HG02759 (cell line): ENCODE measurements around the gene BIN2.
"Not testable (repeated sequence)": the region's sequence is repeated elsewhere in the genome, so short reads cannot be mapped to it uniquely, and the experiment has no call there.

Experiments used
- ATAC-seq: cut with Tn5 transposase; IDR thresholded peaks from one replicate; pipeline ENCODE4 v1.9.1; 2021; ENCODE audit warnings: mild to moderate bottlenecking, moderate library complexity; ENCODE audit not compliant: unreplicated experiment

The BIN2 gene

GRCh38 chr12:51263341-51263740, 60.6 kb downstream of the BIN2 start:
- no peak for ATAC-seq

- no peak for ATAC-seq
Measured at GRCh38 chr12:51262758-51263177, 61.2 kb downstream of the BIN2 start.

GRCh38 chr12:51259600-51259999, 64.4 kb downstream of the BIN2 start:
- ATAC-seq, result not testable (repeated sequence)

GRCh38 chr12:51254536-51254935, 69.4 kb downstream of the BIN2 start:
- no peak for ATAC-seq

GRCh38 chr12:51253276-51253675, 70.7 kb downstream of the BIN2 start:
- no peak for ATAC-seq

GRCh38 chr12:51247523-51248206, 76.3 kb downstream of the BIN2 start:
- no peak for ATAC-seq

- ATAC-seq, result no peak
Measured at GRCh38 chr12:51246254-51246853, 77.6 kb downstream of the BIN2 start.

GRCh38 chr12:51245476-51246253, 78.3 kb downstream of the BIN2 start:
- ATAC-seq, result no peak

- no peak for ATAC-seq
Measured at GRCh38 chr12:51244269-51244668, 79.7 kb downstream of the BIN2 start.

- ATAC-seq, result no peak
Measured at GRCh38 chr12:51242876-51243275, 81.1 kb downstream of the BIN2 start.

- ATAC-seq, result no peak
Measured at GRCh38 chr12:51242120-51242519, 81.9 kb downstream of the BIN2 start.

- no peak for ATAC-seq
Measured at GRCh38 chr12:51240971-51241370, 83.0 kb downstream of the BIN2 start.

- ATAC-seq, result peak; percentile 95
Measured at GRCh38 chr12:51238510-51239334, 85.3 kb downstream of the BIN2 start, which contains the start of gene DAZAP2. Gene DAZAP2 (plus strand): TSS chr12:51238826. CDS start chr12:51238908, 82 bp downstream.

- ATAC-seq, result peak; percentile 2
Measured at GRCh38 chr12:51238037-51238509, 85.9 kb downstream of the BIN2 start.

- no peak for ATAC-seq
Measured at GRCh38 chr12:51234530-51234929, 89.4 kb downstream of the BIN2 start.

- no peak for ATAC-seq
Measured at GRCh38 chr12:51232642-51233041, 91.3 kb downstream of the BIN2 start.
